Esophagus muscularis mucosa (tissue), 4 donors: ENCODE results near the gene LIMCH1. TPM values are rescaled to one million over a fixed set of nuclear protein-coding genes. Genes with fewer than 3 reads are reported as not detected.

ENCODE experiments used
- DNase-seq: peaks from one replicate; pipeline ENCODE4 v3.0.0-alpha.2; 2017; ENCODE audit errors: extremely low spot score
- H3K27ac ChIP-seq, 4 donors: fragments of 200-600 bp; sonication (generic); replicated peaks in 1 of 4; 1 replicate in 3 of 4; 2 replicates in 1 of 4; pipeline ENCODE4 v1.5.1; 2016 to 2019; ENCODE audit warnings: mild to moderate bottlenecking in 1 of 4
- H3K27me3 ChIP-seq, 4 donors: fragments of 200-600 bp; sonication (generic); one replicate each; pipeline versions ENCODE4 v1.5.1 to v1.6.0; 2016 to 2019
- H3K36me3 ChIP-seq, 4 donors: fragments of 200-600 bp; sonication (generic); one replicate each; pipeline ENCODE4 v1.5.1; 2016 to 2019
- H3K4me1 ChIP-seq, 4 donors: fragments of 200-600 bp; sonication (generic); one replicate each; pipeline ENCODE4 v1.5.1; 2016 to 2019
- H3K4me3 ChIP-seq, 4 donors: fragments of 200-600 bp; sonication (generic); 1 replicate in 2 of 4; 2 replicates in 2 of 4; pipeline ENCODE4 v1.5.1; 2016 to 2019; ENCODE audit warnings: mild to moderate bottlenecking in 4 of 4, moderate library complexity in 1 of 4
- H3K9me3 ChIP-seq, 4 donors: fragments of 200-600 bp; sonication (generic); 1 replicate in 3 of 4; 2 replicates in 1 of 4; pipeline ENCODE4 v1.5.1; 2016 to 2019
- EP300 ChIP-seq: sonication (generic); formaldehyde crosslinking; IDR thresholded peaks from one replicate; pipeline ENCODE4 v1.6.1; 2017; ENCODE audit warnings: antibody characterized with exemption
- POLR2A ChIP-seq: fragments of 450-650 bp; IDR thresholded peaks from one replicate; pipeline ENCODE4 v1.6.1; 2017; ENCODE audit warnings: antibody characterized with exemption, moderate library complexity, mild to moderate bottlenecking, low read depth
- POLR2AphosphoS5 ChIP-seq, 2 donors: sonication (generic); formaldehyde crosslinking; IDR thresholded peaks; one replicate each; pipeline ENCODE4 v1.6.1; 2017; ENCODE audit warnings: antibody characterized with exemption in 2 of 2
- WGBS: methylation state at CpG from one replicate; pipeline ENCODE4 v1.1.5; 2018; 5-methylcytosine and 5-hydroxymethylcytosine counted together
- intact Hi-C: fragments of 100-400 bp; cut with DNase I; formaldehyde crosslinking; loops from one replicate; pipeline ENCODE4 v1.15.1; 2023
- total RNA-seq, 4 donors: library from RNA; depleted of rRNA; stranded (reverse); fragments of >200 nt; gene quantifications; one replicate each; pipeline versions ENCODE4 v1.1.0 to v1.2.1, GENCODE V29; 2016
- TF ChIP-seq, protein P1 (sequence below), 3 experiments: fragments of 200-600 bp in 2 of 3; fragments of 450-650 bp in 1 of 3; sonication (generic) in 2 of 3; IDR thresholded peaks; one replicate each; pipeline ENCODE4 v1.5.1; 2017 to 2019; ENCODE audit warnings: antibody characterized with exemption in 3 of 3, mild to moderate bottlenecking in 2 of 3, moderate library complexity in 1 of 3

Gene LIMCH1
- total RNA-seq, 4 donors from 2014 or later = 49.0 to 101 (median 72.1) TPM

DNA sequence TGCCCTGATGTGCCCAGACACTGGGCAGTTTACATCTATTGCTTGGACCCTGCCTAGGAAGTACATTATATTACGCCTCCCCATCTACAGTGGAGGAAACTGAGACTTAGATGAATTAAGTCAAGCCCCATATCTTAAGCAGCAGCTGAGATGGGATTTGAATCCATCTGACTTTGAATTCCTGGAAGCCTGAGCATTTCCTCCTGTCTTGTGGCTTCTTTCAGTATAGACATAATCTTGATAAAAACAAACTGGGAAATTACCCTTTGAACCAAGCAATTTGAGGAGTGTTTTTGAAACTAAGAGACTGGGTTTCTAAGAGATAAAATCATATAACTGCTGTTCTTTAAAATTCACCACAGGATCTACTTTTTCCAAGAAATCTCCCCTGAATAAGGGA lies 18.6 kb downstream of the LIMCH1 start:
- Histone ChIP-seq H3K27me3 (no peaks in the 10 kb centered on the region), H3K27ac (no peak overlapping the region), H3K4me3 (no peak overlapping the region), H3K9me3 (no peaks in the 10 kb centered on the region), H3K4me1 (peaks cover 0 to 10% (median 2%) of the 10 kb centered on the region in 4 donors), H3K36me3 (no peaks in the 10 kb centered on the region)
- TF ChIP-seq EP300 = no peak
- TF ChIP-seq POLR2AphosphoS5 (IDR thresholded peaks at IDR 0.05) = no peak
- 88% methylated on average over 1 of the region's 1 CpG for WGBS
- intact Hi-C loops = no loop called here
- DNase-seq = no peak

DNA sequence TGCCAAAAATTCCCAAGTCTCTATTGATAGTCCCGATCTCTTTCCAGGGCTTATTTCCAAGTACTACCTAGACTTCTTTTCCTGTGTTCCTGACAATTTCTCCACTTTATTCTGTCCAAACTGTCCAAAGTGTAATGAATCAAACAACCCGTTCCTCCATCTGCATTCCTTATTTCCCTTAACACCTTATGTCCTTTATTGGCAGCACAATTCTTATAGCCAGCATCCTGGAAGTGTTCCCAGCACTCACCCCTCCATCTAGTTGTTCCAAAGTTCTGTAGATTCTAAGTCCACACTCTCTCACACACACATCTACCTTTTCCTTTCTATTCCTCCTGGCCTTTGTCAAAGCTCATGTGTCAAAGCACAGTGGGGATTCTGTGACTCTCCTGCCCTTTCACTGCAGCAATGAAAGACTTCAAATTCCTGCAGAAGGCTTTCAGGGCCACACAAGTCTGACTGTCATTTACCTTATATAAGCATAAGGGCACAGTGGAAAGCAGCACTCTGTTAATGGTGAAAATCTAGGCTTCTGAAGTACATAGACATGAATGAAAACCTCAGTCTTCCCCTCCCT lies 22.1 kb downstream of the LIMCH1 start:
- WGBS = 54% methylated on average over 2 of the region's 2 CpGs
- no peaks in the 10 kb centered on the region for H3K9me3 ChIP-seq
- no peak overlapping the region for H3K4me3 ChIP-seq
- no peak for DNase-seq
- no peak overlapping the region for H3K27ac ChIP-seq
- H3K36me3 ChIP-seq = no peaks in the 10 kb centered on the region
- peaks cover 0 to 10% (median 2%) of the 10 kb centered on the region in 4 donors for H3K4me1 ChIP-seq
- H3K27me3 ChIP-seq = no peaks in the 10 kb centered on the region
- intact Hi-C loops = no loop called here
- TF ChIP-seq EP300 = no peak
- TF ChIP-seq POLR2A = no peak
- TF ChIP-seq, protein P1, sequence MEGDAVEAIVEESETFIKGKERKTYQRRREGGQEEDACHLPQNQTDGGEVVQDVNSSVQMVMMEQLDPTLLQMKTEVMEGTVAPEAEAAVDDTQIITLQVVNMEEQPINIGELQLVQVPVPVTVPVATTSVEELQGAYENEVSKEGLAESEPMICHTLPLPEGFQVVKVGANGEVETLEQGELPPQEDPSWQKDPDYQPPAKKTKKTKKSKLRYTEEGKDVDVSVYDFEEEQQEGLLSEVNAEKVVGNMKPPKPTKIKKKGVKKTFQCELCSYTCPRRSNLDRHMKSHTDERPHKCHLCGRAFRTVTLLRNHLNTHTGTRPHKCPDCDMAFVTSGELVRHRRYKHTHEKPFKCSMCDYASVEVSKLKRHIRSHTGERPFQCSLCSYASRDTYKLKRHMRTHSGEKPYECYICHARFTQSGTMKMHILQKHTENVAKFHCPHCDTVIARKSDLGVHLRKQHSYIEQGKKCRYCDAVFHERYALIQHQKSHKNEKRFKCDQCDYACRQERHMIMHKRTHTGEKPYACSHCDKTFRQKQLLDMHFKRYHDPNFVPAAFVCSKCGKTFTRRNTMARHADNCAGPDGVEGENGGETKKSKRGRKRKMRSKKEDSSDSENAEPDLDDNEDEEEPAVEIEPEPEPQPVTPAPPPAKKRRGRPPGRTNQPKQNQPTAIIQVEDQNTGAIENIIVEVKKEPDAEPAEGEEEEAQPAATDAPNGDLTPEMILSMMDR (IDR thresholded peaks at IDR 0.05) = no peak

DNA sequence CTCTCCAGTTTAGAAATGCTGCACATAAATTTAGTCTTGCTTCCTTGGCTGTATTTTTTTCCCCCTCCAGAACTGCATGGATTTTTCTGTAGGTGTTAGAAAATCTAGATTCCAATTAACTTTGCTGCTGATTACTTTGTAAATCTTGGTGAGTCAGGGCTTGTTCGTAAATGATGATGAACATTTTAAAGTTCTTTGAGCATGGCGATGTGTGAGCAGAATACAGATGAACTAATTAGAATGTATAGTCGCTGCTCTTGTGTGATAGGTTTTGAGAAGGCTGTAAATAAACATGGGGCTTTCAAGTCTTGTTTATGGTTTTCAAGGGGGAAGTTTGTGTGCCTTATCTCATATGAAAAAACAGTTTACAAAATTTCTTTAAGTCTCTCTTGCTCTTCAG lies 23.3 kb downstream of the LIMCH1 start:
- Histone ChIP-seq H3K9me3 (no peaks in the 10 kb centered on the region), H3K4me1 (peaks cover 0 to 10% (median 2%) of the 10 kb centered on the region in 4 donors), H3K4me3 (no peak overlapping the region), H3K27ac (no peak overlapping the region), H3K36me3 (no peaks in the 10 kb centered on the region), H3K27me3 (no peaks in the 10 kb centered on the region)
- WGBS = 94% methylated on average over 3 of the region's 3 CpGs
- intact Hi-C loops = no loop called here
- DNase-seq = no peak
- no peak for TF ChIP-seq POLR2AphosphoS5 (IDR thresholded peaks at IDR 0.05)
- no peak for TF ChIP-seq POLR2A
- TF ChIP-seq, protein P1 (IDR thresholded peaks at IDR 0.05) = no peak
- no peak for TF ChIP-seq EP300

DNA sequence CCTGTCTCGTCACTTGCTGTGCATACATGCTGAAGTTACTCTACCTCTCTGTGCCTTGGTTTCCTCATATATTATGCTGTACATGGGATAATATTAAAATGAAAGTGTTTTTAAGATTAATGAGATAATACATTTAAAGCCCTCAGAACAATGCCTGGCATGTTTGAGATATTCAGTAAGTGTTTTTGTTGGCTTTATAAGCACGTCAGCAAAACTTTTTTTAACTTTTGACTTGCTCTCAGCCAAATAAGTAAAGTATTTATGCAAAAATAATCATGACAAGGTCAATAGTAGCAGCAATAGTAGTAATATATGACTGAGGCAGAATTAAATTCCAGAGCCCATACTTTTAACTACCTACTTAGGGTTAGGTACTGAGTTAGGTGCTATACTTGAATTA lies 29.2 kb downstream of the LIMCH1 start:
- Histone ChIP-seq H3K27me3 (no peaks in the 10 kb centered on the region), H3K36me3 (no peaks in the 10 kb centered on the region), H3K4me3 (no peak overlapping the region), H3K9me3 (no peaks in the 10 kb centered on the region), H3K4me1 (peaks cover 8 to 40% (median 24%) of the 10 kb centered on the region in 4 donors), H3K27ac (no peak overlapping the region)
- WGBS = 58% methylated on average over 2 of the region's 2 CpGs
- DNase-seq = peak; percentile 17
- intact Hi-C loops = no loop called here
- no peak for TF ChIP-seq POLR2AphosphoS5 (IDR thresholded peaks at IDR 0.05)
- no peak for TF ChIP-seq POLR2A
- TF ChIP-seq, protein P1 (IDR thresholded peaks at IDR 0.05) = no peak
- TF ChIP-seq EP300 = no peak

DNA sequence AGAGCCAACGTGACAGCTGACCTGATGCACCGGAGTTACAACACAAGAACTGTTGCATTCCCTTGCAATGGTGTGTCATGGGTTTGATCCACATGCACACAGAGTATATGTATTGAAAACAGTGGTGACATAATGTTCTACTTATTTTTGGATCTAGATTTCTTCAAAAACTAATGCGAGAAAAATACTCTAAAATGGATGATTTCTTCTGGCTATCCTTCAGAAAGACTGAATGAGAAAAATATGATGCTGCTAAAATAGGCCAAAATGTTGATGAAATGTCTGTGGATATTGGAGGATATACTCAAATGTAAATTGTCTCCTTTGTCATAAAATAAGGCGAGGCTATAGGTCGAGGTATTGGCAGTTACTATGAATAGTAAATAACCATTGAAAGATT lies 30.4 kb downstream of the LIMCH1 start:
- peaks cover 15 to 47% (median 36%) of the 10 kb centered on the region in 4 donors for H3K4me1 ChIP-seq
- TF ChIP-seq POLR2AphosphoS5 (IDR thresholded peaks at IDR 0.05) (no peak), POLR2A (no peak), EP300 (no peak)

DNA sequence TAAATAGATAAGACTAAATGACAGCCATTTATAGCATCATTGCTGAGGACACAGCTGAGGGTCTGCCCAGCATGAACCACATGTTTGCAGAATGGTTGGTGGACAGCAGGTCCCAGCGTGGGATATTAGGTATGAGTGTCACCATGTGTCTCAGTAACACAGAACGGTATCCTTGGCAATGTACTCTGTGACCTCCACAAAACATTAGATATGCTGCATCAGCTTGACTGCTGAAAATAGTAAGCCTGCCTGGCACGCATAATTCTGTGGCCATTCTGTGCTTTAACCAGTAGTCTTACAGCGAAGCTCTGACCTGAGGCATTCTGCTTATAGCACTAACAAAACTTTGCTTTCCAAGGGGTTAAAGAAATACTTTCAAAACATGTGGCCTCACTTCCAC lies 32.0 kb downstream of the LIMCH1 start:
- H3K27ac ChIP-seq = no peak overlapping the region
- no peak overlapping the region for H3K4me3 ChIP-seq
- H3K4me1 ChIP-seq = peaks cover 29 to 59% (median 43%) of the 10 kb centered on the region in 4 donors
- no peak for DNase-seq
- no peaks in the 10 kb centered on the region for H3K27me3 ChIP-seq
- TF ChIP-seq, protein P1 (IDR thresholded peaks at IDR 0.05) = no peak
- no peak for TF ChIP-seq POLR2A
- no peak for TF ChIP-seq POLR2AphosphoS5 (IDR thresholded peaks at IDR 0.05)
- no peak for TF ChIP-seq EP300
- 70% methylated on average over 4 of the region's 4 CpGs for WGBS
- intact Hi-C loops = no loop called here
- H3K36me3 ChIP-seq = no peaks in the 10 kb centered on the region
- no peaks in the 10 kb centered on the region for H3K9me3 ChIP-seq

More for the DNA sequence above, 30.4 kb downstream of the LIMCH1 start:
- WGBS = 88% methylated on average over 5 of the region's 5 CpGs
- Histone ChIP-seq H3K4me3 (no peak overlapping the region), H3K9me3 (no peaks in the 10 kb centered on the region), H3K27me3 (no peaks in the 10 kb centered on the region), H3K36me3 (no peaks in the 10 kb centered on the region), H3K27ac (no peak overlapping the region)
- no peak for DNase-seq
- intact Hi-C loops = no loop called here
